ENCODE measurements around the gene YY1. TPM values are rescaled to one million over a fixed set of nuclear protein-coding genes. Genes with fewer than 3 reads are reported as not detected.
"Not testable (repeated sequence)": the region's sequence is repeated elsewhere in the genome, so short reads cannot be mapped to it uniquely, and the experiment has no call there.

The YY1 gene
- polyA plus RNA-seq, 3 donors: 13.3 to 35.2 (median 15.7) TPM

- no peak for DNase-seq
- H3K36me3 ChIP-seq (replicated peaks in 1 of 2; ENCODE audit: control insufficient read depth in 1 of 2, insufficient read depth in 2 of 2, low read length in 2 of 2): peaks cover 12 to 24% of the 10 kb centered on the region in 2 donors
- H3K9ac ChIP-seq (ENCODE audit: insufficient read depth, low read length, poor library complexity, severe bottlenecking): no peak overlapping the region
- H3K79me2 ChIP-seq (ENCODE audit: insufficient read depth, low read length): no peaks in the 10 kb centered on the region
- intact Hi-C loops (cut with micrococcal nuclease): loop anchor here in 1 of 2 donors (5.0 kb wide), 1 partner anchor 90 kb away; the partner anchor contains the start of gene WDR25
- peaks cover 24 to 33% of the 10 kb centered on the region in 2 donors for H3K36me3 Mint-ChIP-seq
- no peak overlapping the region for H3K4me3 Mint-ChIP-seq
- H3K4me1 Mint-ChIP-seq: peaks cover 19% of the 10 kb centered on the region
- H3K4me3 ChIP-seq (replicated peaks in 1 of 3; ENCODE audit: low read depth in 2 of 3, low read length in 3 of 3): no peak overlapping the region
- TF ChIP-seq CTCF (IDR thresholded peaks at IDR 0.05): no peak
- no peak overlapping the region for H2AFZ ChIP-seq (ENCODE audit: insufficient read depth, low read depth, low read length, poor library complexity, severe bottlenecking)
- peak overlapping the region in 1 of 7 donors; percentile 75 for H3K27ac Mint-ChIP-seq
- 94% methylated on average over 7 of the region's 12 CpGs for WGBS (ENCODE audit: insufficient coverage)
- peaks cover 18 to 30% of the 10 kb centered on the region in 2 donors for H3K4me1 ChIP-seq (ENCODE audit: control insufficient read depth in 1 of 2, insufficient read depth in 2 of 2, low read length in 2 of 2)
- H3K9me3 Mint-ChIP-seq: peaks cover 0 to 2% (median 0%) of the 10 kb centered on the region in 7 donors
- peaks cover 2 to 8% (median 4%) of the 10 kb centered on the region in 3 donors for H3K27me3 Mint-ChIP-seq (ENCODE audit: low read depth in 3 of 3)
- H3K27me3 ChIP-seq (ENCODE audit: control insufficient read depth in 2 of 2, insufficient read depth in 2 of 2, low read length in 2 of 2): no peaks in the 10 kb centered on the region
- H3K27ac ChIP-seq (ENCODE audit: low read depth in 1 of 2, low read length in 2 of 2): no peak overlapping the region
- no peaks in the 10 kb centered on the region for H3K9me3 ChIP-seq (replicated peaks in 1 of 2; ENCODE audit: control insufficient read depth in 1 of 2, insufficient read depth in 1 of 2, low read length in 2 of 2)
- peaks cover 32% of the 10 kb centered on the region for H4K20me1 ChIP-seq (ENCODE audit: insufficient read depth, low read length)
- no peak overlapping the region for H3K4me2 ChIP-seq (replicated peaks; ENCODE audit: extremely low read depth, low read length, poor library complexity, severe bottlenecking)
These were observed 48.5 kb downstream of the YY1 start for GRCh38 chr14:100287202-100287997.

GRCh38 chr14:100287998-100288295 lies 49.0 kb downstream of the YY1 start:
- H3K4me2 ChIP-seq (replicated peaks; ENCODE audit: extremely low read depth, low read length, poor library complexity, severe bottlenecking); H3K79me2 ChIP-seq (ENCODE audit: insufficient read depth, low read length); H2AFZ ChIP-seq (ENCODE audit: insufficient read depth, low read depth, low read length, poor library complexity, severe bottlenecking); H3K27ac Mint-ChIP-seq; H3K9me3 Mint-ChIP-seq; H3K4me3 ChIP-seq (replicated peaks in 1 of 3; ENCODE audit: low read depth in 2 of 3, low read length in 3 of 3); H3K27ac ChIP-seq (ENCODE audit: low read depth in 1 of 2, low read length in 2 of 2); H3K27me3 Mint-ChIP-seq (ENCODE audit: low read depth in 3 of 3); H3K9me3 ChIP-seq (replicated peaks in 1 of 2; ENCODE audit: control insufficient read depth in 1 of 2, insufficient read depth in 1 of 2, low read length in 2 of 2); H3K9ac ChIP-seq (ENCODE audit: insufficient read depth, low read length, poor library complexity, severe bottlenecking); DNase-seq; H3K4me3 Mint-ChIP-seq; H3K27me3 ChIP-seq (ENCODE audit: control insufficient read depth in 2 of 2, insufficient read depth in 2 of 2, low read length in 2 of 2): not testable (repeated sequence)
- intact Hi-C loops (cut with micrococcal nuclease): loop anchor here in 1 of 2 donors (5.0 kb wide), 1 partner anchor 89 kb away; the partner anchor contains the start of gene WDR25
- peaks cover 25 to 30% of the 10 kb centered on the region in 2 donors for H3K36me3 Mint-ChIP-seq
- peaks cover 12 to 24% of the 10 kb centered on the region in 2 donors for H3K36me3 ChIP-seq (replicated peaks in 1 of 2; ENCODE audit: control insufficient read depth in 1 of 2, insufficient read depth in 2 of 2, low read length in 2 of 2)
- WGBS (ENCODE audit: insufficient coverage): 99% methylated on average over 7 of the region's 8 CpGs
- peaks cover 19% of the 10 kb centered on the region for H3K4me1 Mint-ChIP-seq
- H3K4me1 ChIP-seq (ENCODE audit: control insufficient read depth in 1 of 2, insufficient read depth in 2 of 2, low read length in 2 of 2): peaks cover 18 to 30% of the 10 kb centered on the region in 2 donors
- H4K20me1 ChIP-seq (ENCODE audit: insufficient read depth, low read length): peaks cover 26% of the 10 kb centered on the region

Data from CD14-positive monocyte (primary cell).